Measurements from ENCODE around the gene ZNF91.
"Not testable (repeated sequence)": the region's sequence is repeated elsewhere in the genome, so short reads cannot be mapped to it uniquely, and the experiment has no call there.

The ZNF91 gene

DNA sequence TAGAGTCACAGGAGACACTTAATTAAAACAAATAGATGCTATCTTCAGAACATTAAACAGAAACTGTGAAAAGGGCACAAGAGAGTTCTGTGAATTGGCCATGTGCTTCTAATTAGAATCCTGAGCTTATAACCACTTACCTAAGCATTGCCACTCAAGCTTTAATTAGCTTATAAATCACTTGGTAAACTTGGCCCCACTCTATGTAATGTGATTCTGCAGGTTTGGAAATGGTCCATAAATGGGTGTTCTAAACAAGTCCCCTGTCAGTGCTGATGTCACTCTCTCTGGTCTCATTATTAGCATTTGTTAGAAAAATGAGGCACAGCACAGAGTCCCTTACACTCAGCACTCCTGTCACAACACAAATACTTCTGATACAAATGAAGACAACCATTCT lies 18.0 kb downstream of the ZNF91 start:
- no peak overlapping the region for H3K4me2 ChIP-seq (ENCODE audit: low read depth, low read length)
- H3K36me3 ChIP-seq (replicated peaks; ENCODE audit: insufficient read depth, low read length) = no peaks in the 10 kb centered on the region
- H3K9ac ChIP-seq (ENCODE audit: low read length) = no peak overlapping the region
- no peaks in the 10 kb centered on the region for H3K9me2 ChIP-seq (replicated peaks; ENCODE audit: insufficient read depth, low read length)
- no peak overlapping the region for H3K27ac ChIP-seq (ENCODE audit: low read length)
- H3K4me1 ChIP-seq (ENCODE audit: low read length) = no peaks in the 10 kb centered on the region
- no peak for DNase-seq
- no peaks in the 10 kb centered on the region for H3K9me3 ChIP-seq (replicated peaks; ENCODE audit: insufficient read depth, low read length)
- no peaks in the 10 kb centered on the region for H4K20me1 ChIP-seq (ENCODE audit: insufficient read depth, low read length)
- no peak overlapping the region for H3K4me3 ChIP-seq (ENCODE audit: low read length)
- no peaks in the 10 kb centered on the region for H3K79me2 ChIP-seq (ENCODE audit: low read length)
- no peak overlapping the region for H2AFZ ChIP-seq (ENCODE audit: low read length)
- H3F3A ChIP-seq (ENCODE audit: insufficient read depth, low read length) = peaks cover 7% of the 10 kb centered on the region
- no peak for TF ChIP-seq EZH2phosphoT487 (IDR thresholded peaks at IDR 0.05; ENCODE audit: low read length)
- TF ChIP-seq, protein P1, sequence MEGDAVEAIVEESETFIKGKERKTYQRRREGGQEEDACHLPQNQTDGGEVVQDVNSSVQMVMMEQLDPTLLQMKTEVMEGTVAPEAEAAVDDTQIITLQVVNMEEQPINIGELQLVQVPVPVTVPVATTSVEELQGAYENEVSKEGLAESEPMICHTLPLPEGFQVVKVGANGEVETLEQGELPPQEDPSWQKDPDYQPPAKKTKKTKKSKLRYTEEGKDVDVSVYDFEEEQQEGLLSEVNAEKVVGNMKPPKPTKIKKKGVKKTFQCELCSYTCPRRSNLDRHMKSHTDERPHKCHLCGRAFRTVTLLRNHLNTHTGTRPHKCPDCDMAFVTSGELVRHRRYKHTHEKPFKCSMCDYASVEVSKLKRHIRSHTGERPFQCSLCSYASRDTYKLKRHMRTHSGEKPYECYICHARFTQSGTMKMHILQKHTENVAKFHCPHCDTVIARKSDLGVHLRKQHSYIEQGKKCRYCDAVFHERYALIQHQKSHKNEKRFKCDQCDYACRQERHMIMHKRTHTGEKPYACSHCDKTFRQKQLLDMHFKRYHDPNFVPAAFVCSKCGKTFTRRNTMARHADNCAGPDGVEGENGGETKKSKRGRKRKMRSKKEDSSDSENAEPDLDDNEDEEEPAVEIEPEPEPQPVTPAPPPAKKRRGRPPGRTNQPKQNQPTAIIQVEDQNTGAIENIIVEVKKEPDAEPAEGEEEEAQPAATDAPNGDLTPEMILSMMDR (IDR thresholded peaks at IDR 0.05; ENCODE audit: low read length) = no peak
- no peak for TF ChIP-seq EZH2 (optimal IDR thresholded peaks at IDR 0.05; ENCODE audit: low read depth, low read length)
- no peaks in the 10 kb centered on the region for H3K27me3 ChIP-seq (replicated peaks; ENCODE audit: insufficient read depth, low read length)

DNA sequence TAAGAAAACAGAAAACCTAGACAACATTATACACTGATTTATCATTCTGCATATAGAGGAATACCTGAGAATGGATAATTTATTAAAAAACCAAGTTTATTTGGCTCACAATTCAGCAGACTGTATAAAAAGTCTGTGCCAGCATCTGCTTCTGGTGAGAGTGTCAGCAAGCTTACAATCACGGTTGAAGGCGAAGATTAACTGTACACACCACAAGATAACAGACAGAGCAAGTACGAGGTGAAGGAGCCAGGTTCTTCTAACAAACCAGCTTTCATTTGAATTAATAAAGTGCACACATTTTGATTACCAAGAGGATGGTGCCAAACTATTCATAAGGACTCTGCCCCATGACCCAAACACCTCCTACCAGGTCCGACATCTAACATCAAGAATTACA lies 28.8 kb downstream of the ZNF91 start:
- Histone ChIP-seq H2AFZ (ENCODE audit: low read length) (no peak overlapping the region), H4K20me1 (ENCODE audit: insufficient read depth, low read length) (no peaks in the 10 kb centered on the region), H3K4me2 (ENCODE audit: low read depth, low read length) (no peak overlapping the region), H3F3A (ENCODE audit: insufficient read depth, low read length) (no peaks in the 10 kb centered on the region), H3K4me3 (ENCODE audit: low read length) (no peak overlapping the region), H3K9me2 (replicated peaks; ENCODE audit: insufficient read depth, low read length) (no peaks in the 10 kb centered on the region), H3K9me3 (replicated peaks; ENCODE audit: insufficient read depth, low read length) (no peaks in the 10 kb centered on the region), H3K4me1 (ENCODE audit: low read length) (no peaks in the 10 kb centered on the region), H3K36me3 (replicated peaks; ENCODE audit: insufficient read depth, low read length) (no peaks in the 10 kb centered on the region), H3K27me3 (replicated peaks; ENCODE audit: insufficient read depth, low read length) (no peaks in the 10 kb centered on the region), H3K9ac (ENCODE audit: low read length) (no peak overlapping the region), H3K27ac (ENCODE audit: low read length) (no peak overlapping the region), H3K79me2 (ENCODE audit: low read length) (no peaks in the 10 kb centered on the region)
- DNase-seq = no peak
- no peak for TF ChIP-seq EZH2phosphoT487 (IDR thresholded peaks at IDR 0.05; ENCODE audit: low read length)
- TF ChIP-seq, protein P1 (IDR thresholded peaks at IDR 0.05; ENCODE audit: low read length) = no peak

DNA sequence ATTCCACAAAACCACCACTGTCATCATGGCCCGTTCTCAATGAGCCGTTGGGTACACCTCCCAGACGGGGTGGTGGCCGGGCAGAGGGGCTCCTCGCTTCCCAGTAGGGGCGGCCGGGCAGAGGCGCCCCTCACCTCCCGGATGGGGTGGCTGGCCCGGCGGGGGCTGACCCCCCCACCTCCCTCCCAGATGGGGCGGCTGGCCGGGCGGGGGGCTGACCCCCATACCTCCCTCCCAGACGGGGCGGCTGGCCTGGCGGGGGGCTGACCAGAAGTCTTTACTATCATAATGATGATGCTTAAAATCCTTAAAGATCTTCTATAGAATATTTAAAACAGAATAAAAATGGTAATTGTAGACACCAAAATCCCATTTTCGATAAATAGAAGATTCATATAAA lies 29.2 kb downstream of the ZNF91 start:
- H4K20me1 ChIP-seq (ENCODE audit: insufficient read depth, low read length); H3K9me3 ChIP-seq (replicated peaks; ENCODE audit: insufficient read depth, low read length); H2AFZ ChIP-seq (ENCODE audit: low read length); H3K27ac ChIP-seq (ENCODE audit: low read length); H3K4me1 ChIP-seq (ENCODE audit: low read length); H3K4me3 ChIP-seq (ENCODE audit: low read length); H3K79me2 ChIP-seq (ENCODE audit: low read length); H3K9me2 ChIP-seq (replicated peaks; ENCODE audit: insufficient read depth, low read length); H3K4me2 ChIP-seq (ENCODE audit: low read depth, low read length); DNase-seq; H3F3A ChIP-seq (ENCODE audit: insufficient read depth, low read length); H3K27me3 ChIP-seq (replicated peaks; ENCODE audit: insufficient read depth, low read length); H3K9ac ChIP-seq (ENCODE audit: low read length); H3K36me3 ChIP-seq (replicated peaks; ENCODE audit: insufficient read depth, low read length): not testable (repeated sequence)

DNA sequence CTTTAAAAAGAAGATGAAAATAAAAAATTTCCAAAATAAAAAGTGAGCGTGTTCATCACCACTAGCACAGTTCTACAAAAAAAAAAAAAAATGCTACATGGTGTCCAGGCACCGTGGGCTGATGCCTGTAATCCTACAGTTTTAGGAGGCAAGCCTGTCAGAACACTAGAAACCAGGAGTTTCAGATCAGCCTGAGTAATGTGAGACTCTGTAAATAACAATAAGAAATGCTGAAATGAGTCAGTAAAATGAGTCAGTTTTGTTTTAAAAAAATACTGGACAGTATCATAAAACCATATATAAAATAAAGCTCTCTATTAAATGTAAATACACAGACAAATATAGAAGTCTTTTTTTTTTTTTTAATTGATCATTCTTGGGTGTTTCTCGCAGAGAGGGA lies 30.0 kb downstream of the ZNF91 start:
- Histone ChIP-seq H3K79me2 (ENCODE audit: low read length) (no peaks in the 10 kb centered on the region), H3K4me1 (ENCODE audit: low read length) (no peaks in the 10 kb centered on the region), H3K9ac (ENCODE audit: low read length) (no peak overlapping the region), H3F3A (ENCODE audit: insufficient read depth, low read length) (no peaks in the 10 kb centered on the region), H4K20me1 (ENCODE audit: insufficient read depth, low read length) (no peaks in the 10 kb centered on the region), H3K9me3 (replicated peaks; ENCODE audit: insufficient read depth, low read length) (no peaks in the 10 kb centered on the region), H3K27ac (ENCODE audit: low read length) (no peak overlapping the region), H3K4me3 (ENCODE audit: low read length) (no peak overlapping the region), H3K9me2 (replicated peaks; ENCODE audit: insufficient read depth, low read length) (no peaks in the 10 kb centered on the region), H3K36me3 (replicated peaks; ENCODE audit: insufficient read depth, low read length) (no peaks in the 10 kb centered on the region), H3K4me2 (ENCODE audit: low read depth, low read length) (no peak overlapping the region), H3K27me3 (replicated peaks; ENCODE audit: insufficient read depth, low read length) (no peaks in the 10 kb centered on the region), H2AFZ (ENCODE audit: low read length) (no peak overlapping the region)
- TF ChIP-seq EZH2phosphoT487 (IDR thresholded peaks at IDR 0.05; ENCODE audit: low read length) (no peak), EZH2 (optimal IDR thresholded peaks at IDR 0.05; ENCODE audit: low read depth, low read length) (no peak)
- TF ChIP-seq, protein P1 (IDR thresholded peaks at IDR 0.05; ENCODE audit: low read length) = no peak
- DNase-seq = no peak

DNA sequence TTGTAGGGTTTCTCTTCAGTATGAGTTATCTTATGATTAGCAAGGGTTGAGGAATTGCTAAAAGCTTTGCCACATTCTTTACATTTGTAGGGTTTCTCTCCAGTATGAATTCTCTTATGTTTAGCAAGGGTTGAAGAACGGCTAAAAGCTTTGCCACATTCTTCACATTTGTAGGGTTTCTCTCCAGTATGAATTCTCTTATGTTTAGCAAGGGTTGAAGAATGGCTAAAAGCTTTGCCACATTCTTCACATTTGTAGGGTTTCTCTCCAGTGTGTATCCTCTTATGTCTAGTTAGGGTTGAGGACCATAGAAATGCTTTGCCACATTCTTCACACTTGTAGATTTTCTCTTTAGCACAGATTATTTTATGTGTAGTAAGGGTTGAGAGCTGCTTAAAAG lies 33.4 kb downstream of the ZNF91 start:
- H3K9me3 ChIP-seq (replicated peaks; ENCODE audit: insufficient read depth, low read length); H3K4me1 ChIP-seq (ENCODE audit: low read length); H4K20me1 ChIP-seq (ENCODE audit: insufficient read depth, low read length); H3K9ac ChIP-seq (ENCODE audit: low read length); H3K4me3 ChIP-seq (ENCODE audit: low read length); H3K79me2 ChIP-seq (ENCODE audit: low read length); H3K4me2 ChIP-seq (ENCODE audit: low read depth, low read length); H3F3A ChIP-seq (ENCODE audit: insufficient read depth, low read length); DNase-seq; H3K27me3 ChIP-seq (replicated peaks; ENCODE audit: insufficient read depth, low read length); H2AFZ ChIP-seq (ENCODE audit: low read length); H3K9me2 ChIP-seq (replicated peaks; ENCODE audit: insufficient read depth, low read length); H3K27ac ChIP-seq (ENCODE audit: low read length); H3K36me3 ChIP-seq (replicated peaks; ENCODE audit: insufficient read depth, low read length): not testable (repeated sequence)

Data from MM.1S (cell line).